ENCODE measurements around the gene DHRS7C. TPM values are rescaled to one million over a fixed set of nuclear protein-coding genes. Genes with fewer than 3 reads are reported as not detected.

The DHRS7C gene
- total and polyA plus RNA-seq, 5 experiments from 2014 or later: not detected

DNA sequence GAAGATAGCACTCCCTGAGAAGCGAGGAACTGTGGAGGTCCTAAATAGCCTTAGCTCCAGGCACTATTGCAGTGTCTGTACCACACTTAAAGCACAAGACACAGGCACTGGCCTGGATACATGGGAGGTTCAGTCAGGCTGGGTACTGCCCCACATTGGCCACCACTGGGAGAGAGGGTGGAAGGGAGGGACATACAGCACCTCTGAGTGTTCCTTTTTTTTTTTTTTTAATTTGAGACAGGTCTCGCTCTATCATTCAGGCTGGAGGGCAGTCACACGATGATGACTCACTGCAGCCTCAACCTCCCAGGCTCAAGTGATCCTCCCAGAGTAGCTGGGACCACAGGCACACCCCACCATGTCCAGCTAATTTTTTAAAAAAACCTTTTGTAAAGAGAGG lies 29.1 kb upstream of the DHRS7C start:
- Mint-ChIP-seq H3K4me1 (no peaks in the 10 kb centered on the region), H3K4me3 (no peak overlapping the region), H3K36me3 (no peaks in the 10 kb centered on the region), H3K9me3 (peaks cover 0 to 5% (median 0%) of the 10 kb centered on the region in 9 donors), H3K27ac (no peak overlapping the region), H3K27me3 (peaks cover 8 to 35% (median 18%) of the 10 kb centered on the region in 5 donors)
- no peak for DNase-seq
- POLR2A ChIA-PET: no interaction called here
- no peak for ATAC-seq

GRCh38 chr17:9818760-9819159 lies 27.4 kb upstream of the DHRS7C start:
- H3K27ac Mint-ChIP-seq: no peak overlapping the region
- POLR2A ChIA-PET: no interaction called here

DNA sequence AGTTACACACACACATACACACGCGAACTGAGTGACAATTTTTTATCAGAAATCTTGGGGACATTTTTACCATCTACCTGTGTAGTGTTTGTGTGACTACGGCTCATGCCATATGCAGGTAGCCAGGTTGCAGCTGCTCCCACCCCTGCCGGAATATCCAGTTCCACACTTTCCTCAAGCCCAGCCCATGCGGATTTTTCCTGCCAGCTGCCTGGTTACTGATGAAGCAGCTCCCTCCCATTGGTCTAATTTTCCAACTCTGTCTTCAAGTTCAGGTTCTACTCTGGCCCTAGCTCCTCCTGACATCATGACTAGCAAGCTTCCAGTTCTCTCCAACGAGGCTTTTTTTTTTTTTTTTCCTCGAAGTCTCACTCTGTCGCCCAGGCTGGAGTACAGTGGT lies 25.7 kb upstream of the DHRS7C start:
- no peak for DNase-seq
- Mint-ChIP-seq H3K27me3 (peaks cover 4 to 17% (median 15%) of the 10 kb centered on the region in 5 donors), H3K36me3 (no peaks in the 10 kb centered on the region), H3K9me3 (peaks cover 0 to 3% (median 0%) of the 10 kb centered on the region in 9 donors), H3K27ac (no peak overlapping the region), H3K4me3 (no peak overlapping the region), H3K4me1 (no peaks in the 10 kb centered on the region)
- POLR2A ChIA-PET: interaction anchor here (0.6 kb wide), 1 partner anchor 1767 kb away, joined by 3 read pairs; no protein-coding TSS in a partner anchor
- no peak for ATAC-seq

More at GRCh38 chr17:9818760-9819159, 27.4 kb upstream of the DHRS7C start:
- H3K27me3 Mint-ChIP-seq: peaks cover 4 to 29% (median 18%) of the 10 kb centered on the region in 5 donors
- no peaks in the 10 kb centered on the region for H3K36me3 Mint-ChIP-seq
- no peaks in the 10 kb centered on the region for H3K4me1 Mint-ChIP-seq
- DNase-seq: no peak
- no peak overlapping the region for H3K4me3 Mint-ChIP-seq
- no peak for ATAC-seq
- peaks cover 0 to 5% (median 0%) of the 10 kb centered on the region in 9 donors for H3K9me3 Mint-ChIP-seq

DNA sequence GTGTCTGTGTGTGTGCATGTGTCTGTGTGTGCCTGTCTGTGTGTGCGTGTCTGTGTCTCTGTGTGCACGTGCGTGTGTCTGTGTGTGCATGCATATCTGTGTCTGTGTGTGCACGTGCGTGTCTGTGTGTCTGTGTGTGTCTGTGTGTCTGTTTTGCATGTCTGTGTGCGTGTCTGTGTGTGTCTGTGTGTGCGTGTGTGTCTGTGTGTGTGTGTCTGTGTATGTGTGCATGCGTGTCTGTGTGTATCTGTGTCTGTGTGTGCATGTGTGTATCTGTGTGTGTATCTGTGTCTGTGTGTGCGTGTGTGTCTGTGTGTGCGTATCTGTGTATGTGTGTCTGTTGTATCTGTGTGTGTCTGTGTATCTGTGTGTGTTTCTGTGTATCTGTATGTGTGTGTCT lies 25.1 kb upstream of the DHRS7C start:
- DNase-seq (no peak), ATAC-seq (no peak)
- Mint-ChIP-seq H3K9me3 (peaks cover 0 to 3% (median 0%) of the 10 kb centered on the region in 9 donors), H3K4me1 (no peaks in the 10 kb centered on the region), H3K4me3 (no peak overlapping the region), H3K27ac (no peak overlapping the region), H3K27me3 (peaks cover 5 to 15% (median 10%) of the 10 kb centered on the region in 5 donors), H3K36me3 (no peaks in the 10 kb centered on the region)
- POLR2A ChIA-PET: no interaction called here

- peaks cover 0 to 3% (median 0%) of the 10 kb centered on the region in 9 donors for H3K9me3 Mint-ChIP-seq
- H3K4me1 Mint-ChIP-seq: no peaks in the 10 kb centered on the region
- no peak overlapping the region for H3K4me3 Mint-ChIP-seq
- H3K36me3 Mint-ChIP-seq: no peaks in the 10 kb centered on the region
- DNase-seq: no peak
- peaks cover 5 to 11% (median 10%) of the 10 kb centered on the region in 5 donors for H3K27me3 Mint-ChIP-seq
- no peak overlapping the region for H3K27ac Mint-ChIP-seq
- ATAC-seq: no peak
- POLR2A ChIA-PET: no interaction called here
These were observed 23.0 kb upstream of the DHRS7C start for GRCh38 chr17:9814337-9814945.

DNA sequence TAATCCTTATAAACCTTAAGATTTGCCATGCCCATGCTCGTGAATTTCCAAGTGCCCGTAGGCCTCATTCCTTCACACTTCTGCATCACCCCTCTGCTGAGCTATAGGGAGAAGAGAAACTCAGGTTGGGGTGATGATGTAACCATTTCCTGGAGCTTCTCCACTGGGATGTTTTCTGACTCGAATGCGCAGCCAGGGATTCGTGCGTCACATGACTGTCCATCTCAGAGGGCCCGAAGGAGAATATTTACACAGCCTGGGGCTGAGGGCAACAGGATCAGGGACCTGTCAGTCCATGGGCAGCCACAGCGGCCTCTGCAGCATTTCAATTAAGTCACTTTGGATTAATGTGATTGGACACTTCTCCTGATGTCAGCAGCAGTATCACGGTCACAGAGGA lies 21.8 kb upstream of the DHRS7C start:
- Mint-ChIP-seq H3K36me3 (no peaks in the 10 kb centered on the region), H3K9me3 (peaks cover 0 to 3% (median 0%) of the 10 kb centered on the region in 9 donors), H3K27ac (no peak overlapping the region), H3K27me3 (peaks cover 0 to 10% (median 3%) of the 10 kb centered on the region in 5 donors), H3K4me1 (no peaks in the 10 kb centered on the region), H3K4me3 (no peak overlapping the region)
- ATAC-seq: no peak
- no peak for DNase-seq
- POLR2A ChIA-PET: no interaction called here

DNA sequence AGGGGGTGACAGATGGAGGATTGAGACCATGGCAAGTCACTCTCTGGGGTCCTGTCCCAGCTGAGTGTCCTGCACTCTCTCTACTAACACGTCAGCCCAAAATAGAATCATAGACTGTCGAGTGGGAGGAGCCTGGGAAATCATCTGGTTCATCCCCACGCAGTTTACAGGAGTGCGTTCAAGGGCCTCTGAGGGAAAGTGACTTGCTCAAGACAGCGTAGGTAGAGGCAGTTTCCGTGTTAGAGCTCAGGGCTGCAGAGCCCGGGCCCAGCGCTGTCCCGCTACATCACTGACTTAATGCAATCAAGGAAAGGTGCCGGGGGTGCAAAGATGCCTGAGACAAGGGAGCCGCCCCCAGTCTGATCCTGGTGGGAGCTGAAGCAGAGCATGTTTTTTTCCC lies 20.1 kb upstream of the DHRS7C start:
- DNase-seq (no peak), ATAC-seq (no peak)
- Mint-ChIP-seq H3K27me3 (peaks cover 0 to 10% (median 3%) of the 10 kb centered on the region in 5 donors), H3K4me3 (no peak overlapping the region), H3K36me3 (no peaks in the 10 kb centered on the region), H3K4me1 (no peaks in the 10 kb centered on the region), H3K27ac (no peak overlapping the region), H3K9me3 (peaks cover 0 to 3% (median 0%) of the 10 kb centered on the region in 9 donors)
- POLR2A ChIA-PET: no interaction called here

DNA sequence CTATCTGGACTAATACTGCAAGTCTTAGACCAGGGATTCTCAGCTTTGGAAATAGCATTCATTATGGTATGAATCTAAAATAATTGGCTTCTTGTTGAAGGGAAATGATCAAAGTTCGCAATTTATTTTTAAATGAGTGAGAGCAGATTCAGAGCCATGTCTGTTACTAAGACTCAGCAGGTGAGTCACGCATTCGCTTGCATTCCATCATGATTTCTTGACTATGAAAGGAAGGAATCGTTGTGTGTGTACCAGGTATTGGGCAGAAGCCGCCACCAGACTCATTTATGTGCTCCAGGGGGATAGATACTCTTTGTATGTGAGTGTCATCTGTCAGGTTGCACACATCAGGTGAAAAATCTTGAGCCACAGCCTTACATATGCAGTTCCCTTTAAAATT lies 19.7 kb upstream of the DHRS7C start:
- no peak for ATAC-seq
- peaks cover 0 to 2% (median 0%) of the 10 kb centered on the region in 9 donors for H3K9me3 Mint-ChIP-seq
- H3K27me3 Mint-ChIP-seq: peaks cover 0 to 10% (median 3%) of the 10 kb centered on the region in 5 donors
- no peaks in the 10 kb centered on the region for H3K4me1 Mint-ChIP-seq
- H3K27ac Mint-ChIP-seq: no peak overlapping the region
- no peak for DNase-seq
- no peak overlapping the region for H3K4me3 Mint-ChIP-seq
- H3K36me3 Mint-ChIP-seq: no peaks in the 10 kb centered on the region
- POLR2A ChIA-PET: no interaction called here

DNA sequence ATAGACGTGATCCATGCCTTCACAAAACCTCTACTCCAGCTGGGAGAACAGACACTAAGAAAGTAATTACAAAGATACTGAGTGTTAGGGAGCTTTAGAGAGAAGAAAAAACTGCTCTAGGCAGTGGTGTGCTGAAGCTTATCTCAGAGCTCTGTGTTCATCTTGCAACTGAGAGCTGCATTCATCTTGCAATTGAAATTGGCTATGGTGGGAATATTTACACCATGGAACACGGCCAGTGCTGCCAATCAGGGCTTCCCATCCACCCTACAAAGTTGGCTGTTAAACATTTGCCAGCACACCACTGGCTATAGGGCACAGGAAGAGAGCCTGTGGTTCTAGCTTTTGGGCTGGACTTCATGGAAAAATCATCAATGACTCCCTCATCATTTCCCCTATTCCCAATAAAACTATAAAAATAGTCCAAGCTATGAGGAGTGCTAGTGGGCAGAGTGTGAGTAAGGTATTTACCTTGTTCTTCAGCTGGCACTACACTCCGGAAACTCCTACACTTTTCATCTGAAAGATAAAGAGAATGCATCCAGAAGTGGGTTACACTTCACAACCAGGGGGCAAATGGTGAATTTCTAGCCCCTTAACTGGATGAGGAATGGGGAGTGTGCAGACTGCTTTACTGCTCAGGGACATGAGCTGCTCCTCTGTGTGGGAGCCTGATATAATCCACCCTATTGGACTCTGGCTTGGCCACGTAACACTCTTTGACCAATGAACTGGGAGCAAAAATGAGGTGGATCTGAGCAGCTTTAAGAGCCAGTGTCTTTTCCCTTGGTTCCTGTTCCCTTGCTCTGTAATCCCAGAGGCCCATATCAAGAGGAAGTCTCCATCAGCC lies 18.9 kb upstream of the DHRS7C start:
- DNase-seq: no peak
- H3K27me3 Mint-ChIP-seq: peaks cover 0 to 10% (median 3%) of the 10 kb centered on the region in 5 donors
- ATAC-seq: no peak
- no peak overlapping the region for H3K4me3 Mint-ChIP-seq
- H3K27ac Mint-ChIP-seq: no peak overlapping the region
- no peaks in the 10 kb centered on the region for H3K36me3 Mint-ChIP-seq
- H3K9me3 Mint-ChIP-seq: peaks cover 0 to 2% (median 0%) of the 10 kb centered on the region in 9 donors
- H3K4me1 Mint-ChIP-seq: no peaks in the 10 kb centered on the region
- POLR2A ChIA-PET: no interaction called here

DNA sequence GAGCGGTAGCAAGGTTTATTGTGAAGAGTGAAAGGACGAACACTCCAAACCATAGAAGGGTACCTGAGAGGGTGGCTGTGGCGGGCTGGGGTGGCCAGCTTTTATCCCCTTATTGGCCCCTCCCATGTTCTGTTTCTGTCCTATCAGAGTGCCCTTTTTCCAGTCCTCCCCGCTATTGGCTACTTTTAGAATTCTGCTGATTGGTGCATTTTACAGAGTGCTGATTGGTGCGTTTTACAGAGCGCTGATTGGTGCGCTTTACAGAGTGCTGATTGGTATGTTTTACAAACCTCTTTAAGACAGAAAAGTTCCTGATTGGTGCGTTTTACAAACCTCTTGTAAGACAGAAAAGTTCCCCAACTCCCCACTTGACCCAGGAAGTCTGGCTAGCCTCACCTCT lies 18.0 kb upstream of the DHRS7C start:
- Mint-ChIP-seq H3K4me3 (no peak overlapping the region), H3K36me3 (no peaks in the 10 kb centered on the region), H3K9me3 (peaks cover 0 to 8% (median 2%) of the 10 kb centered on the region in 9 donors), H3K27ac (no peak overlapping the region), H3K4me1 (no peaks in the 10 kb centered on the region), H3K27me3 (peaks cover 2 to 18% (median 7%) of the 10 kb centered on the region in 5 donors)
- POLR2A ChIA-PET: no interaction called here
- ATAC-seq (no peak), DNase-seq (no peak)

DNA sequence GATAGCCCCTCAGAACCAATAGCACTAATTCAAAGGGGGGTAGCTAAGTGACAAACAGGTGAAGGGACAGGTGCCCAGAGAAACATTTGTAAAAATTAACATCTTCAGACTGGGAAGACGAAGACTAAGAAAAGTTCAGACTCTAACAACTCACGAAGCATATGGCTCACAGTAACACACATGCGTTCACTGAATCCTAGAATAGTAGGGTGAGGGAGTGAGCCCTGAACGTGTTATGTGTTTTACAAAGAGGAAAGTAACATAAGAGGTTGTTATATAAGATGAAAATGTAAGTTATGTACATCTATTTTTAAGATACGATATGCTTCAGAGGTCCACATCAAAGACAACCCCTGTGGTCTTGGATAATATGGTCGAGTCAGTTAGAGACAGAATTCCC lies 15.3 kb upstream of the DHRS7C start:
- Mint-ChIP-seq H3K4me3 (no peak overlapping the region), H3K27ac (no peak overlapping the region), H3K4me1 (no peaks in the 10 kb centered on the region), H3K27me3 (peaks cover 7 to 30% (median 11%) of the 10 kb centered on the region in 5 donors), H3K9me3 (peaks cover 0 to 9% (median 5%) of the 10 kb centered on the region in 9 donors), H3K36me3 (no peaks in the 10 kb centered on the region)
- ATAC-seq (no peak), DNase-seq (no peak)
- POLR2A ChIA-PET: no interaction called here

DNA sequence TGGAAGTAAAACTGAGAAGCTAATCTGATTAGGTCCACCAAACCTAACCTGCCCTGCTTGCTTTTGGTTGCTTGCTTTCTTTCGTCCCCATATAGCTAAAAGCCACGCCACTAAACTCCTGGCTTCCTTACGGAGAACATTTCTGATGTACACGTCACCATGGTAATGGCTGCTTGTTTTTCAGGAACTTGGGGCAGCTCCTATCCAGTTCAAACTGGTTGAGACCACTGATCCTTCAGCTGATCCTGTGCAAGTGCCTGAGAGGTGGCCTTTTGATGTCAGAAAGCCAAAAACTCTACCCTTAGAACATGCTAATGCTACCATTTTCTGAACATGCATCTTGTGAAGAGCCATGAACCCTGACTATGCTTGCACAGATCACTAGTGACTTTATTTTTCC lies 14.4 kb upstream of the DHRS7C start:
- Mint-ChIP-seq H3K27me3 (peaks cover 6 to 30% (median 11%) of the 10 kb centered on the region in 5 donors), H3K27ac (no peak overlapping the region)
- POLR2A ChIA-PET: no interaction called here

GRCh38 chr17:9802697-9803096 lies 11.3 kb upstream of the DHRS7C start:
- POLR2A ChIA-PET: no interaction called here
- no peak for ATAC-seq
- Mint-ChIP-seq H3K4me1 (no peaks in the 10 kb centered on the region), H3K4me3 (no peak overlapping the region), H3K36me3 (no peaks in the 10 kb centered on the region), H3K27me3 (peaks cover 9 to 36% (median 31%) of the 10 kb centered on the region in 5 donors), H3K9me3 (peaks cover 0 to 9% (median 5%) of the 10 kb centered on the region in 9 donors), H3K27ac (no peak overlapping the region)
- DNase-seq: no peak

More for the DNA sequence above, 14.4 kb upstream of the DHRS7C start:
- Mint-ChIP-seq H3K36me3 (no peaks in the 10 kb centered on the region), H3K4me1 (no peaks in the 10 kb centered on the region), H3K4me3 (no peak overlapping the region), H3K9me3 (peaks cover 0 to 9% (median 5%) of the 10 kb centered on the region in 9 donors)
- DNase-seq: no peak
- ATAC-seq: no peak

All from naive thymus-derived CD8-positive, alpha-beta T cell (primary cell).